HG02678 (cell line): ENCODE data around the gene TTC13.

Source experiments
- ATAC-seq: cut with Tn5 transposase; IDR thresholded peaks from one replicate; pipeline ENCODE4 v1.9.1; 2021; ENCODE audit warnings: mild to moderate bottlenecking, moderate library complexity; ENCODE audit not compliant: unreplicated experiment

Gene TTC13

DNA sequence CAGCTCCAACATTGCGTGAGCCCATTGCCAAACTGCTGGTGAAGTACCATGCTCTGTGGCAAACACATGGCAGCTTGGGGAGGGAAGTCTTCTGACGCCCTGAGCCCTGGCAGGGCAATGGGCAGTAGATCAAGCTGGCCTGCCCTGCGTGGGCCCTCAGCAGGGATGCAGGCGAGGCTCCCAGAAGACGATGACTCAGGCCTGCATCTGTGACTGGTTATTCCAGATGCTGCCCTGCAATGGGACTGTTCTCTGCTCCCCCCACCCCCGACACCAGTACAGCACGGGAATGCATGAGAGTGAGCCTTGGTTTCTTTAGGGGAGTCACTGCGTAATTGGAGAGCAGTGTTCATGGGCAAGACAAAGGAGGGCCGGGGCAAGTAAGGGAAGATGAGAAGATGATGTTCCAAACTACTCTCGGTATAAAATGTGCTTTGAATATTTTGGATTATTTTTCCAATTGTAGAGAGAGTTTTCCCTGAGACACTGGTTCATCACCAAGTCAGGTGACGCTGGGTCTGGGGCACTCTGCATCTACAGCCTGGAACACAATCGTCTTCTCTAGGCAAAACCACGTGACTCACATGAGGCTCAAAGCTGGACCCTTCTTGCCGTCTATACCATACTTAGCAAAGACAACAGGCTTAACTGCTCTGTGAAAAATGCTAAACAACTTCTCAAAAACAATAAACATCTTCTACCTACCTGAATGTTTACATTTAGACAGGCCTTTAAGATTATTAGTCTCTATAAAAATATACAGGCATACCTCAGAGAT is 101.3 kb downstream of the TTC13 start:
- no peak for ATAC-seq

DNA sequence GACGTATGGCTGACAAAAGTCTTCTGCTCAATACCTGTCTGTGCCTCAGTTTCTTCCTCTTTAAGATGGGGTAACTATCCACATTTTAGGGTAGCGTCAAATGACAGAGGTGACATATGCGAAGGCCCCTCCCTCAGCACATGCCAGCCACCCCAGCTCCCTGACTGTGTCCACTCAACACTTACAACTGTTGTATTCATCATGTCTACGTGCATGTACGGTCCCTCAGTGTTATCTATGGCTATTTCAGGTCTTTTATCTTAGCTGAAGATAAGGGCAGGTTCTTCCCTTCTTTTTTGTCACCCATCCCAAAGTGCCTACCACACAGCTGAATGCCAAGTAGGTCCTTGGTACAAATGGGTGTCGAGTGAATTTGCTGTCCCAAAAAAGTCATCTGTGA is 102.0 kb downstream of the TTC13 start:
- ATAC-seq = no peak

DNA sequence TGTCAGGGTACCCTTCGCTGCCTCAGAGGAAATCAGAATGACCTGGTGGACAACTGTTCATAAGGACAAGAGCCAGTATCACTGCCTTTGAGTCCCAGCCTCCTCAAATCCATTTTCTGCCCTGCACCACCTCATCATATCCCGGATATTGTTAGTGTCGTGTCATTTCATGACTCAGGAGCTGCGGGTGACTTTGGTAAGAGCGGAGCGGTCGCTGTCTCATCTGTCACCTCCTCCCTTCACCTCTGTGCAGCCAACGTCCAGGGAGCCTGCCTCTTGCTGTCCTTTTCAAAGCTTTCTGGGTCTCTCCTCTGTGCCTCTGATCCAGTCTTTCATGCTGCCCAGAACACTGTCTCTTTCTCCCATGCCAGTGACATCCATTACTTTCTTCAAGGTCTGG is 103.3 kb downstream of the TTC13 start:
- ATAC-seq = no peak

DNA sequence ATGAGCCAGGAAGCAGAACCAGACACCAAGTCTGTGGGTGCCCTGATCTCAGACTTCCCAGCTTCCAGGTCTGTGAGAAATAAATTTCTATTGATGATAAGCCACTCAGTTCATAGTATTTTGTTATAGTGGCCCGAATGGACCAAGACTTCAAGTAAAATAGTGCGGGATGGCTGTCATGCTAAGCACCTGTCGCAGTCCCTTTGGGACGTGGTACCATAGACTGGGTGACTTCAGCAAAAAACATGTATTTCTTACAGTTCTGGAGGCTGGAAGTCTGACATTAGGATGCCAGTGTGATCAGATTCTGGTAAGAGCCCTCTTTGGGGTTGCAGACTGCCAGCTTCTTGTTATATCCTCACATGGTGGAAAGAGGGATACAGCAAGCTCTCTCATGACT is 107.7 kb downstream of the TTC13 start:
- ATAC-seq = no peak

DNA sequence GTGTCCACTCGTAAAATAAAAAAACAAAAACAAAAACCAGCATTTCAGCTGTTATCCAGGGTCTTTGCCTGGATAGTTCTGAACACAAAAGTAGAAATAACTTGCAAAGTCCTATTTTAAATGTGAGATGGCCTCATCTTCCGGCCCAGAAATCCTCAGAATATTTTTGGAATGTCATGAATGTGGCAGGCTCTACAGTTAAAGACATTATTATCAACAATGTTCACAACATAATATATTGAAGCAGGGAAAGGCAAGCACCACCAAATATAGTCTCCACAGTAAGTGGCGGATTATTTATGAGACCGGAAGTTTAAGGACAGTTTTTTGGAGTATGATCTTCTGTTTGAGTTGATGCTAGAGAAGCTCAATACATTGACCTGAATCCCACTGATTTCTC is 109.2 kb downstream of the TTC13 start:
- ATAC-seq = no peak

DNA sequence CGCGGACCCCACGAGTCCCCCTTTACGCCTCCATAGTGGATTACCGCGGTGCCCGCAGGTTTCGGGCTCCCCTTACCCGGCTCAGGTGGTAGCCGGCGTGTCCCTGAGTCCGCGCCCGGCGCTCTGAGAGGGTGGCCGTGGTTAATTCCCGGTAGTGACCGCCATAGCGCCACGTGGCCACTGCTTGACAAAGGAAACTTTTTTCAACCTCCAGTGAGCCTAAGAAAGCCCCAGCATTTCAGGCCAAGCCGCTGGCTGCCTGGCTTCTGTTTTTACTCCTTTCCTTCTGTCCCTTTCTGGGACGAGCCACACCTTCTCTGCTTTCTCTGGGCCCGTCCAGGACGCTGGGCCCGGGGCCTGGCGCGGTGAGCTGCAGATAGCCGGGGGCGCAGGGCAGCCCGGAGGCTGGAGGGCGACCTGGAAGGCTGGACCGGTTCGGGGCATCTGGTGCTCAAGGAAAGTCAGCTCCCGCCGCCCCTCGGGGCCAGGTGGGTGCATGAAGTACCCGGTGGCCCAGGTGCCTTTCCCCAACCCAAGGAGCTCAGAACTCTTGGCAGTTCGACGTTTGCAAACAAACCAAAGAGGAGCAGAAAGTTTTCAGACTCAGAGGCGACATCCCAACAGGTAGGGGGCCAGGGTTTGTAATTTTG is 109.8 kb downstream of the TTC13 start:
- ATAC-seq = peak; percentile 51

DNA sequence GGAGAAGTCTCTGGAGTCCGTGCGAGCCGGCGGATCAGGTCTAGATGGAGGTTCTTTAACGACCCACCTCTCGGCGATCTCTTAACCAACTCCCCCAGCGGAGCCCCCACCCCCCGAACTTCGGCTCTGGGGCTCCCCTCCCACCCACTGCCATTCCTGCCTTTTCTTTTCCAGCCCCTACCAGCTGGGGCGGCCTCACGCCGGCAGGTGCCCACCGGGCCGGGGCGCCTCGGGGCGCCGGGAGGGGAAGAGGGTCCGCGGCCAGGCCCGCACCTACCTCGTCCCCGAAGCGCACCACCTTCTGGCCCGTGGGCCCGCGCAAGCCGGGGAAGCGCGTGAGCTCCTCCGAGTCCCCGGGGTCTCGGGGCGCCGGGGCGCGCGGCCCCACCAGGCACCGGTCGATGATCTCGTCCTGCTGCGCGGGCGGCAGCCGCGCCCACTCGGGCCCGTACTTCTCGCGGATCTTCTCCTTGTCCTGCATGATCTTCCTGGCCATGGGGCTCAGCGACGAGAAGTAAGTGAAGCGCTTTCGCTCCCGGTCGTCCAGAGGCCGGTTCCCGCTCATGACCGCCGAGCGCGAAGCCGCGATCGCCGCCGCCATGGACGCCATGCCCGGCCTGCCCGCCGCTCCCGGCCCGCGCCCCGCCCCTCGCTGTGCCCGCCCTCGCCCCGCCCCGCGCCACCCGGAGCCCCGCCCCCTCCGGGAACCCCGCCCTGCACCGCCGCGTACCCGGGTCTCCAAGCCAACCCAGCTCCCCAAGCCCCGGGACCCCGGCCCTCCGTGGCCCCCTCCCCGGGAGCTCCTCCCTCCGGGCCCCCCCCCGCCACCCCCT is 110.5 kb downstream of the TTC13 start, which contains the start of gene C1orf198:
Gene C1orf198 (minus strand): TSS at position 619 of the 833 bp plus-strand sequence. CDS start 9 bp downstream, at position 610.
- ATAC-seq = peak; percentile 86

DNA sequence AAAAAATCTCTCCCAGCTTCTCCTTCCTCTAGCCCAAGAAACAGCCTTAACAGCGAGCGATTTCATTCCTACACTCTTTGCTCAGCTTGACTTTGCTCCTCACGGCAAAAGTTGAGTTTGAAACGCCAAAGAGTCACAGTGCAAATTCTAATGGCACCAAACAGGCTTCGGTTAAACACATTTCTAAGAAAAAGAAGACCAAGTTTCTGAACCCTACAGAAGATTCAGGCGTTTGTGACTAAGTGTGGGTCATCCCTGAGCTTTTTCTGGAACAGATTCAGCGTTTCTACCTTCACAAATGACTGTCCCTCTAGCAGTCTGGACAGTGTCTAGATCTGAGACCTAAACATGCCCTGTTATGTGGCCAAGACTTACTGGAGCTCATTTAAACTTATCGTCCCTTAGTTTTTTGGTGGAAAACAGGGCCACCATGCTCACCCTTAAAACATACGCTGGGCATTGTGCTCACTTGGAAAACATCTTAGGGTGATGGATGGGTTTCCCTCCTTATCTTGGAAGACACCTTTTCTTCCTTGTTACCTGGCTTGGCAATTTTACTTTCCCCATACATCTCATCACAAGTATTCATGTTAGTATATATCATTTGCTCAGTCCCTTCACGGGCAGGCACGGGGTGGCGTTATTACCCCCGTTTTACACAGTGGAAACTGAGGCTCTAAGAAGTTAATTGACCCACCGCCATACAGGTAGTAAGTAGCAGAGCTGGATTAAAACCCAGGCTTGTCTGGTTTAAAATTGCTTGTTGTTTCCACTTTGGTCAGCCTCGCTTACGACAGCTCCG is 111.4 kb downstream of the TTC13 start:
- no peak for ATAC-seq

DNA sequence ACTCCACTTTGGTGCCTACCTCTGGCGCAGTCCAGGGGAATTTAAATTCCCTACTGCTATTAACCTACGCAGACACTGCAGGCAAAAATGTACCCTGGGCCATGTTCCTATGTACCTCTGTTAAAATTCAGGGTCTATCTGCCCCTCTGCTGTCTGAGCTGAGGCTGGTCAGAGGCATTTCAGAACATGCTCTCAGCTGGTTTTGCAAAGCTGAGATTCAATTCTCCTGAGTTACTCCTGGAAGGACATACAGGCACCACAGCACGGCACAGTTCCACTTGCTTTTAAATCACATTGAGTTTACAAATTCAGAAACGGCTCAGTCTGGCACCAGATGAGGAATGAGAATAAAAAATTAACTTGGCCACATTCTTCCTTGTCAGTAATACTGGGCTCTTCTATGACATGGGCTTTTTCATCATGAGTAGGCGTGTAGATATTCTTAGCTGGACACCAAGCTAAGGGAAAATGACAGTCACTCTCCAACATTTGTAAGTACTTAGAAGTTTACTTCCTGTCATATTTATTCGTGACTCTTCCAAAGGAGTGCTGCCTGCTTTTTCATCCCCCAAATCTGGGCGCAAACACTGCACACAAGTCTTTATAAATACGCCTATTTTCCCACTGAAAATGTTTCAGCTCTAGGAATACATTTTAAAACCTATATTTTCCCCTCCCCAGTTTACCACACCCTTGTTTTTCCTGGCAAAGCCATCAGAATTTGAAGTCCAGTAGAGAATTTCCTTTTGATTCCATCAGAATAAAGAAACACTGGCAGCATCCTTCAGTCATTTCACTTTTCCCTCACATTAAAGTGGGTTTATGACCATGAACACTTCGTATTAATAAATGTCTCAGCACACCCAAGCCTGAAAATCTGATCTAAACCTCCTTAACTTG is 112.2 kb downstream of the TTC13 start:
- no peak for ATAC-seq

DNA sequence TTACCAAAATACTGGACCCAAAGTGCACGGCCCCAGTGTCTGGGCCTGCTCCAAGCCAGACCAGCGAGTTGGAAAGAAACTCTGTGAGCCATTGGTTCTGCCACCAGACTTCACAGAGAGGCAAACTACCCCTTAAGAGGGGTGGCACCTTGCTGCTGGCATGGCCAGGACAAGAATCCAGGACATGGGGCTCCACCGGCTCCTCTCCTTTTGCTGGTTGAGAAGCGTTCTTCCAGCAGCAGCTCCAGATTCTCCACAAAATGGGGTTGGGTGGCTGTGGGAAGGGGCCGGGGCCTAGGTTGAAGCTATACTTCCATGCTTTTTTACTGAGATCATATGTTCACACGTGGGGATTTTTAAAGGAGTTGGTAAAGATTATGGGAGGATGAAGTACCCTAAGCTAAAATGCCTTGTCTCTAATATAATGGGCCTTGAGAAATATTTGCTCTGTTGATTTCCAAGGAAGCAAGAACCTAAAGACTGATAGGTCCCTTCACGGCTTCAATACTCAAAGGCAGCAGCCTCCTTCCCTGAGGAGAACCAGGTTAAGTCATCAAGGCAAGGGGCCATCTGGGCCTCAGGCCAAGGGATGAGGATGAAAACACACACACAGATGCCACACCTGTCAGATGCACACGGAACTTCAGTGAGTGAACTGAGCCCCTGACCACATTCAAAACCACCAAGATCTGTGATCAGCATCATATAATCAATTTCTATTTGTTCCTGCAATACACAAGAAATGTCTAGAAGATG is 113.4 kb downstream of the TTC13 start:
- no peak for ATAC-seq

DNA sequence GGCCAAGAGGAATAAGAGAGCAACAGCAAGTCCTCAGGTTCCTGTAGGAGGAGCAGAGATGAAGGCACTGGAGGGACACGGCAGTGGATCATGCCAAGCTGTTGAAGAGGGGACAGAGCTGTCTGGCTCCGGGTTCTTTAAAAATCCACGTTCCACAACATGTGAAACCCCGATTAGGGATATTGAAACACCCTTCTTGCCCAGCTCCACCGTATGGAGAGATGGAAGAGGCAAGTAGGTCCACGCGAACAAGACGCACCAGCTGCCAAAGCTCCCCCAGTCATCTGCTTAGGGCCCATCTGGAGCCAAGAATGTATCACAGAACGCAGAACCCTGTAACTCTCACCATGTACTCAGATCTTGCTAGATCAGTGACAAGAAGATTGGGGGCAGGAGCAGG is 114.2 kb downstream of the TTC13 start:
- ATAC-seq = no peak

DNA sequence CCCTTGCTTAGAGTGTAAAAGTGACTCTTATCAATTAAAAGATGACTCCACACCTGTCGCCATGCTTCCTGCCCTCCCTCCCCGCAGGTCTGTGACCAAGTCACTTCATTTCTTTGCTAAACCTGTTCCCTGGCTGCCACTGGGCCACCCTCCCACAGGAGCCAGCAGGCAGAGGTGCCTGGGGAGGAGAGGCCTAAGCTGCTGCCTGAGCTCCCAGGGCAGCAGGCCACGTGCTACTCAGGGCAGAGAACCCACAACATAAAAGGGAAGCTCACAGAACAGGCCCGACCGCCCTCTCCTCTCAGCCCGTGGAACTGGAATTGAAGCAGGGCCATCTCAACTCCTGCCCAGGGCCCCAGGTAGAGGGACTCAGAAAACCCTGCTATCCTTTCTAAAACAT is 115.2 kb downstream of the TTC13 start:
- no peak for ATAC-seq

DNA sequence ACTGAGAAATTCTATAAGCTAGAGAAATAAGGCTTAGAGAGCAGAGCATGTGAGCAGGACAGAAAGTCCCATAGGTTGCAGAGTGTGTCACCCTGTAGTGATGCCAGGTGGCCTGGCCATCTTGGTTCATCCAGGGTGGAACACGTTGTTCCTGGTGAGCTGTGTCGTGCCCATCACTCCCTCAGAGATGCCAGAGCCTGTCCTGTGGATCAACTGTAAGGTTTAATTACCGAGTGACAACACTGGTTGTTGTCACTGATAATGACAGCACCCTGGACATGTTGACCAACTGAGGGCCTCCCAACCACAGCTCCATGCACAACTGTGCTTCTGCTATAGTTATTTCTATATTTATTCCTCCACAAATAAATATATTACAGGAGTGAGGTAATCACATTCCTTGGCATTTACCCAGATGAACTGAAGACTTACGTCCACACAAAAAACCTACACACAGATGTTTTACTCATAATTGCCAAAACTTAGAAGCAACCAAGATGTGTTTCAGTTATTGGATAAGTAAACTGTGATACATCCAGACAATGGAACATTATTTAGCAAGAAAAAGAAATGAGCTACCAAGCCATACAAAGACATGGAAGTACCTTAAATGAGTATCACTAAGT is 116.6 kb downstream of the TTC13 start:
- no peak for ATAC-seq

DNA sequence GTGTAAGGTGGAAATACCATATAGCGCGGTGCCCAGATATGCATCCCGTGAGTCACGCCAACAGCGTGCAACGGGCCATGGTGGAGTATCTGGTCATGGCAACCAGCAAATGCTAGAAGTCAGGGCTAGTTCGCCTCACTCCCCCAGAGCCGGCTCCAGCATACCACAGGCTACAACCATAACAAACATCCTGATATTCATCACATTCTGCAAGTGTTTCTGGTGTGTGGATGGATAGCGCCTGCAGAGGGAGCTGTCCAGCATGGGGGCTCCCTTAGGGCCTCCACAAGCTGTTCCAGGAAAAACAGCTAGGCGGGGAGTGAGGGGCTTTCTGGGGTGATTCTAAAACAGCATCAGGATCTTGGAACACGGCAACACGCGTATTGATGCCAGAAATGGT is 117.2 kb downstream of the TTC13 start:
- no peak for ATAC-seq

DNA sequence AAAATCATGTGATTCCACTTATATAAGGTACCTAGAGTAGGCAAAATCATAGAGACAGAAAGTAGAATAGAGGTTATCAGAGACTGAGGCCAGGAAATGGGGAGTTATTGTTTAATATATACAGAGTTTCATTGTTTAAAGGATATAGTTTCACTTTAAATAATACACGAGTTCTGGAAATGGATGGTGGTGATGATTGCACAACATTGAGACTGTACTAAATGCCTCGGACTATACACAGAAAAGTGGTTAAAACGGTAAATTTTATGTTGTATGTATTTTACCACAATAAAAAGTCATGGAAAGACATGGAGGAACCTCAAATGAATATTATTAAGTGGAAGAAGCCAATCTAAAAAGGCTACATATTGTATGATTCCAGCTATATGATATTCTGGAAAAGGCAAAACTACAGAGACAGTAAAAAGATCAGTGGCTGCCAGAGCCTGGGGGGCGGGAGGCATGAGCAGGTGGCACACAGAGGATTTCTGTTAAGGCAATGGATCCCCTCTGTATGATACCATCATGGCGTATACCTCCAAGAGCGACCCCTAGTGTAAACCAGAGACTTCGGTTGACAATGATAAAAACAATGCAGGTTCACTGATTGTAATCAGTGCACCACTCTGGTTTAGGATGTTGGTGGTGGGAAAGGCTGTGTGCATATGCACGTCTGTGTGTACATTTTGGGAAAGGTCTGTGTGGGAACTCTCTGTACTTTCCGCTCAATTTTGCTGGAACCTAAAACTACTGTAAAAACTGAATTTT is 117.9 kb downstream of the TTC13 start:
- ATAC-seq = no peak

DNA sequence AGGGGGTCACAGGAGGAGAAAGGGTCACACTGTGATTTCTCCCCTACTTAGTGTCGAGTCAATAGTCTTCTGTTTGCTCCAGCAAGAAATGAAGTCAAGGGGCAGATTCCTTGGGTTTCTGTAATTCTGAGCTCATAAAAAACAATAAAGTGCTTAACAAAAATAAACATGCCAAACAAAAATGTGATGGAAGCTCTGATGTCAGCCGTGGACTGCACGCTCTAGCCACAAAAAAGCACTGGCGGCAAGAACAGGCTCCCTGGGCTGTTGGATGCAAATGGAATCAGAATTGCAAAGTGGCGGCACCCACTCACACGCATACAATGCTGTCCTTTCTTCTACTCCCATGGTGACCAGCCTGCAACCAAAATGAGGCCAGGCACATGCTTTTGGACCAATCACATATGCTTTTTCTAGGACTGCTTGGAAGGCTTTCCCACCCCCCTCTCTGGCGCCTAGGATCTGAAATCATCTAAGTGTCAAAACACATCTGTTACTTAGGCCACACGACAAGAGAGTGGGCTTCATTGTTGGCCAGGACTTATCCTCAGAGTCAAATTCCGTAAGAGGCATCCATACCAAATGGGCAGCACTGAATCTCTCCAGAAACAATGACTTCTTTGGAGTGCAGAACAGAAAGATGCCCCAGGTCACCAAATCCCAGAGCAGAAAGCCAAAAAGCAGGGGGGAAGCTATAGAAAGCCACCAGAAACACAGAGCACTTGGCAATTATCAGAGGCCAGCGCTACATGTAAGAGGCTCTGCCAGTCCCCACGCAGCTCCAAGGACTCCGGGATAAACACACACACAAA is 119.5 kb downstream of the TTC13 start:
- no peak for ATAC-seq

DNA sequence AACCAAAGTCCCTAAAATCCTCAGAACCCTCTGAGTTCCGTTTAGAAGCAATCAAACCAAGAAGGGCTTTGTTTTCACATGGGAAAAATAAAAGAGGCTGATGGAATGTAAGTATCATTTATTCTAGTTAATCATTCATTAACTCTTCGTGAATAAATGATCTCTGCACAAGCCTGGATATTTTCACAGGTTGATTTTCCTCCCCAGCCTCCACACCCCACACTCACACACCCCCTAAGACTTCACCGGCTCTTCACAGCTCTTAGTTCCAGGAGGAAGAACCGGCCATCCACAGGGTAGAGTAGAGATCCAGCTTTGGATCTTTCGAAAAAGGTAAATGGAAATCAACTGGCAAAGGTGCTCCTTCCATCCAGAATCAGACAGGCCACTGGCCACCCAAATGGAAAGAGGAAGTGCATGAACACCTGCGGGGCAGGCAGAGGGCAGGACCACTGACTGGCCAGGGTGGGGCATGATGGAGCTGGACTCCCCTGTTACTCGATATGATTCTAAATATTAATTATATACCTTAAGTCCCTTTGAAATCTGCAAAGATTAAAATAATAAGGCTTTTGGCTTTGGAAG is 120.3 kb downstream of the TTC13 start:
- no peak for ATAC-seq
